Effector memory CD4-positive, alpha-beta T cell (primary cell): ENCODE results near the gene KPTN.

ENCODE experiments used
- DNase-seq, 3 donors: peaks; one replicate each; pipeline ENCODE4 v3.0.0-alpha.2; 2020
- H3K27ac ChIP-seq: 2 replicates; pipeline ENCODE4 v1.7.0; 2013; ENCODE audit warnings: mild to moderate bottlenecking, low read length, moderate library complexity; ENCODE audit not compliant: insufficient read depth, poor library complexity, severe bottlenecking
- H3K27me3 ChIP-seq: replicated peaks from 2 replicates; pipeline ENCODE4 v1.7.0; 2013; ENCODE audit warnings: mild to moderate bottlenecking, low read length; ENCODE audit not compliant: insufficient read depth, control insufficient read depth, poor library complexity, severe bottlenecking
- H3K36me3 ChIP-seq: 2 replicates; pipeline ENCODE4 v1.7.0; 2013; ENCODE audit warnings: mild to moderate bottlenecking, low read length, moderate library complexity; ENCODE audit not compliant: control insufficient read depth, insufficient read depth
- H3K4me1 ChIP-seq: 2 replicates; pipeline ENCODE4 v1.7.0; 2013; ENCODE audit warnings: low read length, mild to moderate bottlenecking; ENCODE audit not compliant: control insufficient read depth, insufficient read depth, poor library complexity, severe bottlenecking
- H3K4me3 ChIP-seq: 2 replicates; pipeline ENCODE4 v1.7.0; 2013; ENCODE audit warnings: low read length, low read depth, mild to moderate bottlenecking; ENCODE audit not compliant: insufficient read depth, poor library complexity, severe bottlenecking
- H3K9me3 ChIP-seq: 2 replicates; pipeline ENCODE4 v1.7.0; 2013; ENCODE audit warnings: mild to moderate bottlenecking, low read length, moderate library complexity; ENCODE audit not compliant: control insufficient read depth

Gene KPTN

DNA sequence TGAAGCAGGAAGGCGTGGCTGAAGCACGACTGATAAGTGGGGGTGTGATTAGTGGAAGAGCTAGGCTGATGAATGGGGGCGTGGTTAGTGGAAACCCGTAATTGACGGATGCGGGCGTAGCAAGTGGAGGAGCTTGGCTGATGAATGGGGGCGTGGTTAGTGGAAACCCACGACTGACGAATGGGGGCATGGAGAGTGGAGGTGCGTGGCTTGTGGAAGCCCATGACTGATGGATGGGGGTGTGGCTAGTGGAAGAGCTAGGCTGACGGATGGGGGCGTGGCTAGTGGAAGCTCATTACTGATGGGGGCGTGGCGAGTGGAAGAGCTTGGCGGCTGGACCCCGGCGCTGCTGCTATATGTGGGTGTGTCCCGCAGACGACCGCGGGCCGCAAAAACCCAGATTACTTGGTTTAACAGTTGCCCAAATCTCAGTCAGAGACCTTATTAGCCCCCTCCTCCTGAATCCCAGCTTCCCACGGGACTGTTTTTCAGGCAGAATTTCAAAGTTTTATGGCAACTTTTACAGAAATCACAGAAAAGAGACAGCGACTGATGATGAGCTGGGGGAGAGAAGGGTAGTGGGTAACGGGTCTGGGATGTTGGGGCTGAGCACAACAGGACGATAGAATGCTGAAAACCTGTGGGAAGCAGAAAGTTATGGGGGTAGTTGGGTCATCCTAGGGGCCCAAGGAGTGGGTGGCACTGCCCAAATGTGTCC, 55.7 kb downstream of the KPTN start:
- Histone ChIP-seq H3K4me3 (peak overlapping the region; percentile 9), H3K4me1 (peaks cover 33% of the 10 kb centered on the region), H3K36me3 (no peaks in the 10 kb centered on the region), H3K27me3 (peaks cover 15% of the 10 kb centered on the region), H3K27ac (no peak overlapping the region), H3K9me3 (no peaks in the 10 kb centered on the region)
- peak; percentile 77 to 78 (median 78) for DNase-seq

DNA sequence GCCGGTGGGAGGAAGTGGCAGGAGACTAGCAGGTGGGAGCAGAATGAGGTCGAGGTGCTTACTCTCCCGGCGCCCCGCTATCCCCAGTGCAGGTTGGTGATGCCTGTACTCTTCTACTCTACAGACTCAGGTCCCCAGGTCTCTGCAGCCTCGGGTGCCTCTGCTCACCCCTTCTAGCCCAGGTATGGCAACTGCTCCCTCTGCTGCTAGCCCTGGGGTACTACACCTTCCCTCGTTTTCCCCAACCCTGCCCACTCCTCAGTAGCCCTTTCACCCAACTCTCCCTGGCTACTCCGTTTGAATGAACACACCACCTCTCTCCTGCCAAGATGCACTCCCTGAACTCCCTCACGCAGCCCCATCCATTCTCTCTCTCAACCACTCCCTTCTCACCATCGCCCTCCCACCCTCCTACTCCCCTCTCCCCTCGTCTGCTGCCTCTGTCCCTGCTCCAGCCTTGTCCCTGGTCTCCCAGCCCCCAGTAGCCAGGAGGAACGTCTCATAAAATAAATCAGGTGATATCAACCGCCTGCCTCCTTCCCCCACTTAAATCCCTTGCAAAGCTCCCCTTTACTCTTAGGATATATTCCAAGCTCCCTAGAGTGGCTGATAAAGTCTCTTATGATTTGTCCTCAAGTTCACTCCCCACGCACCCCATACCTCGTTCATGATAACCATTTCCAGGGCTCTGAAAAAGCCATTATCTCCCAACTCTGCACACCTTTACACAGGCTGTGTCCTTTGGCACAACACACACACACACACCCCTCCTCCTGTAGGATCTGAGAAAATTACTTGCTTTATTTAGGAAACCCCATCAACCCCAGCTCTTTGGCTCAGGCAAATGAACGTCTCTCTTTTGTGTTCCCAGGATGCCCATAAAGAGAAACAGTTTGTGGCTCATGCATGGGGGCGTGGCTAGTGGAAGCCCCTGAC, 56.5 kb downstream of the KPTN start:
- Histone ChIP-seq H3K4me1 (peaks cover 33% of the 10 kb centered on the region), H3K36me3 (no peaks in the 10 kb centered on the region), H3K4me3 (peak overlapping the region; percentile 9), H3K27ac (no peak overlapping the region), H3K27me3 (peaks cover 22% of the 10 kb centered on the region), H3K9me3 (no peaks in the 10 kb centered on the region)
- peak; percentile 38 to 50 (median 44) for DNase-seq
